ENCODE measurements around the gene OR4A16.

Gene OR4A16

GRCh38 chr11:55342901-55343300, at the start of gene OR4A16:
Gene OR4A16, plus strand, starts transcription at chr11:55343201. Its CDS starts 0 bp downstream, at chr11:55343201.
- DNase-seq: no peak

GRCh38 chr11:55324500-55324899, 18.5 kb upstream of the OR4A16 start:
- no peak for DNase-seq

- DNase-seq: no peak
These were observed 2.3 kb downstream of the OR4A16 start for GRCh38 chr11:55345306-55345705.

GRCh38 chr11:55349032-55349431, 6.0 kb downstream of the OR4A16 start:
- DNase-seq: no peak

- no peak for DNase-seq
These were observed 14.7 kb downstream of the OR4A16 start for GRCh38 chr11:55357560-55358184.

- no peak for DNase-seq
These were observed 24.7 kb downstream of the OR4A16 start, which contains the start of gene OR4A15 for GRCh38 chr11:55367674-55368073. Gene OR4A15, plus strand, starts transcription at chr11:55367974. Its CDS starts 0 bp downstream, at chr11:55367974.

Data from right forelimb (tissue), 1 donor.